H1 (cell line): Measurements from ENCODE around the gene RBM38.

Experiments used
- CREB1 ChIP-seq: IDR thresholded peaks from 2 replicates; pipeline ENCODE4 v1.6.1; 2012; ENCODE audit warnings: inconsistent platforms
- CTCF ChIP-seq, 3 experiments: IDR thresholded peaks; 1 replicate in 2 of 3; 2 replicates in 1 of 3; pipeline versions ENCODE4 v1.5.1 to v1.6.1; 2011; ENCODE audit warnings: low read length in 3 of 3, mild to moderate bottlenecking in 3 of 3, inconsistent platforms in 2 of 3, low read depth in 1 of 3, moderate library complexity in 1 of 3; ENCODE audit not compliant: insufficient read depth in 1 of 3; ENCODE audit errors: control extremely low read depth in 1 of 3
- NANOG ChIP-seq: IDR thresholded peaks from 2 replicates; pipeline ENCODE4 v1.6.1; 2011; ENCODE audit warnings: low read length, low read depth, mild to moderate bottlenecking, inconsistent platforms; ENCODE audit not compliant: insufficient read depth, poor library complexity, severe bottlenecking
- YY1 ChIP-seq: IDR thresholded peaks from 2 replicates; pipeline ENCODE4 v1.6.1; 2011; ENCODE audit warnings: low read depth, mild to moderate bottlenecking, low read length
- ZNF274 ChIP-seq: IDR thresholded peaks from 2 replicates; pipeline ENCODE4 v1.7.0; 2012; ENCODE audit warnings: low read length, borderline replicate concordance; ENCODE audit errors: extremely low read depth

GRCh38 chr20:57396212-57396983, 5.2 kb downstream of the RBM38 start:
- no peak for TF ChIP-seq CREB1
- TF ChIP-seq NANOG, result no peak
- TF ChIP-seq CTCF (IDR thresholded peaks at IDR 0.05; ENCODE audit: control extremely low read depth in 1 of 3, insufficient read depth in 1 of 3, low read depth in 1 of 3, low read length in 3 of 3), result no peak
- no peak for TF ChIP-seq ZNF274
- TF ChIP-seq YY1, result no peak
